Stimulated activated CD8-positive, alpha-beta memory T cell treated with anti-CD3 and anti-CD28 coated beads, Interleukin-12 subunit alpha, Interleukin-12 subunit beta, amount 100 ng/mL, for 4 hours (primary cell): ENCODE data around the gene FOXI1.
"Not testable (repeated sequence)": the region's sequence is repeated elsewhere in the genome, so short reads cannot be mapped to it uniquely, and the experiment has no call there.

Experiments
- DNase-seq: peaks from one replicate; pipeline ENCODE4 v3.0.0-alpha.2; 2020; ENCODE audit warnings: low read depth

FOXI1 gene

GRCh38 chr5:170092455-170093101, 13.1 kb upstream of the FOXI1 start:
- no peak for DNase-seq

- not testable (repeated sequence) for DNase-seq
These were observed 11.4 kb upstream of the FOXI1 start for GRCh38 chr5:170094329-170094728.

GRCh38 chr5:170095646-170096045, 10.1 kb upstream of the FOXI1 start:
- no peak for DNase-seq

- DNase-seq = no peak
These were observed 7.8 kb upstream of the FOXI1 start for GRCh38 chr5:170097934-170098333.

- DNase-seq = peak; percentile 6
These were observed 5.4 kb upstream of the FOXI1 start for GRCh38 chr5:170100066-170100943.

- DNase-seq = no peak
These were observed 2.2 kb upstream of the FOXI1 start for GRCh38 chr5:170103447-170103846.

- DNase-seq = no peak
These were observed 1.4 kb upstream of the FOXI1 start for GRCh38 chr5:170104299-170104698.

- DNase-seq = no peak
These were observed 987 bp upstream of the FOXI1 start for GRCh38 chr5:170104710-170105109.

GRCh38 chr5:170107674-170108073, 2.0 kb downstream of the FOXI1 start:
- DNase-seq = no peak

GRCh38 chr5:170108266-170108785, 2.6 kb downstream of the FOXI1 start:
- DNase-seq = no peak

- DNase-seq = no peak
These were observed 3.6 kb downstream of the FOXI1 start for GRCh38 chr5:170109059-170110031.

- no peak for DNase-seq
These were observed 4.8 kb downstream of the FOXI1 start for GRCh38 chr5:170110403-170111087.

- DNase-seq = no peak
These were observed 5.5 kb downstream of the FOXI1 start for GRCh38 chr5:170111088-170111785.

- no peak for DNase-seq
These were observed 7.3 kb downstream of the FOXI1 start for GRCh38 chr5:170112876-170113521.

GRCh38 chr5:170113522-170113900, 7.8 kb downstream of the FOXI1 start:
- DNase-seq = no peak

- DNase-seq = no peak
These were observed 8.6 kb downstream of the FOXI1 start for GRCh38 chr5:170114271-170114670.

GRCh38 chr5:170115925-170116324, 10.2 kb downstream of the FOXI1 start:
- DNase-seq = no peak

- no peak for DNase-seq
These were observed 12.0 kb downstream of the FOXI1 start for GRCh38 chr5:170117736-170118135.

- DNase-seq = no peak
These were observed 14.9 kb downstream of the FOXI1 start for GRCh38 chr5:170120576-170120975.

GRCh38 chr5:170121321-170121720, 15.6 kb downstream of the FOXI1 start:
- DNase-seq = no peak
